A172 (cell line): ENCODE measurements around the gene COL4A4. TPM values are rescaled to one million over a fixed set of nuclear protein-coding genes. Genes with fewer than 3 reads are reported as not detected.

ENCODE experiments used
- DNase-seq: peaks from one replicate; pipeline ENCODE4 v3.0.0-alpha.2; 2015; ENCODE audit warnings: low spot score
- total RNA-seq: library from RNA; depleted of rRNA; stranded (reverse); fragments of >200 nt; shearing (Covaris generic); gene quantifications from 2 replicates; pipeline ENCODE4 v1.2.3, GENCODE V29; 2014

Gene COL4A4
- total RNA-seq, 1 experiment from 2014 or later = 0.41 TPM

DNA sequence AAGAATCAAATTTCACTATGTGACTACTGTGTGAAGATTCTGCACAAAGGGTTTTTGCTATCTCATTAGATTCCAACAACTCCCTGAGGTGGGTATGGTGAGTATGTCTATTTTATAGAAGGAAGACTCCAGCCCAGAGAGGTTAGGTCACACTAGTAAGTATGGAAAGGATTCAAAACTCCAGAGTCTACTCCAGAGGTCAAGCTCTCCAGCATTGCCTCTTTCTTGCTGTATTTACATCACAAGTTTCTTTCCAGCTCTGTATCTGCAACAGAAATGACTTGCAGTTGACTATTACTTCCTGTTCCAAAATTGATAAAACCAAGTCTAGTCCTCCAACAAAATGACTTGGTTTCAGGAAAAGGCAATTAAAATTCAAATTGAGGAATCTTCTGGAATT is 2.1 kb downstream of the COL4A4 start:
- DNase-seq = no peak

DNA sequence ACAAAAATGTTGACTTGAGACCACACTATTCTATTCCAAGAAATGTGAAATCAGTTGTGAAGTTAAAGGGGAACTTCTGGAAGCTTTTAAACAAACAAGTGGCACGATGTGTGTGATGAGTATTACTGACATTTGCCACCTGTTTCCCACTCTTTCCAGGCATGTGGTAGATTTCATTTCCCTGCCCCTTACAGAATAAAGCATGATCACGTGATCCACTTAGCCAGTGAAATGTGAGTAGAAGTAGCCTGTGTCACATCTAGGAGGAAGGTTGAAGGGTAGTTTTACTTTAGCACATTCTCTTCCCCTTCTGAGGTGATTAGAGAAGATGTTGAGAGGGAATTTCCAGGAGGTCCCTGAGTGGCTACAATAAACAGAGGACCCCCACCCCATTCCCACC is 3.8 kb downstream of the COL4A4 start:
- no peak for DNase-seq

DNA sequence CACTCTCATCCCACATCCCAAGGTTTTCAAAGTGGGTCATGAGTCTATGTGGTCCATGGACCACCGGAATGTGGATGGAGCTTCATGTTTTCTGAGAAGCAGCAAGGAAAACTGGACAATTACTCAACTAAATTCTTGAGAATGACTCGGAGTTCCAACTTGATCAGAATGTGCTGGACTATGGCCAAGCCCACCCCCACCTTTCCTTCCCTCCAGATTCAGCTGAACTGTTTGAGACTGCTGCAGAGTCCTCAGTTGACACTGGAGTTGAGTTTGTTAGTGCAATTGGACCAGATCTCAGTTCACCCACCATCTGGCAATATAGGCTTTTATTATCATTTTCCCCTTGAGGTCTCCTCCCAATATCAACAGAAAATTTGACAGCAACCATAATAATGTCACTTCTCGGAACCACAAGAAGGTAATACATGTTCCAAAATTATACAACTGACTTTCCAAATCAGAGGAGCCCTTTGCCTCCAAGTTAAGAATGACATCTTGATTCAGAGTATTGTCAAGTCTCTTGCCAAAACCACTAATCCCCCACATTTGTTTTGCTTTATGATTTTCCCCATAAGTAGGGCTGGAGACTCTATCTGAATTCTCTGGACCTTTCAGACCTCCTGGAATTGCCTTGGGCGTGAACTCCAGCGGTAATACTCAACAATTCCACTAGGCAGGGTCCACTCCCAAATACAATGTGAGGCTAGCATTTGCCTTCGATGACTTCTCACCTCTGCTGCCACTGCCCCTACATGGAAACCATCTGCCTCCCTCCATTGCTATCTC is 8.8 kb downstream of the COL4A4 start:
- peak; percentile 12 for DNase-seq

DNA sequence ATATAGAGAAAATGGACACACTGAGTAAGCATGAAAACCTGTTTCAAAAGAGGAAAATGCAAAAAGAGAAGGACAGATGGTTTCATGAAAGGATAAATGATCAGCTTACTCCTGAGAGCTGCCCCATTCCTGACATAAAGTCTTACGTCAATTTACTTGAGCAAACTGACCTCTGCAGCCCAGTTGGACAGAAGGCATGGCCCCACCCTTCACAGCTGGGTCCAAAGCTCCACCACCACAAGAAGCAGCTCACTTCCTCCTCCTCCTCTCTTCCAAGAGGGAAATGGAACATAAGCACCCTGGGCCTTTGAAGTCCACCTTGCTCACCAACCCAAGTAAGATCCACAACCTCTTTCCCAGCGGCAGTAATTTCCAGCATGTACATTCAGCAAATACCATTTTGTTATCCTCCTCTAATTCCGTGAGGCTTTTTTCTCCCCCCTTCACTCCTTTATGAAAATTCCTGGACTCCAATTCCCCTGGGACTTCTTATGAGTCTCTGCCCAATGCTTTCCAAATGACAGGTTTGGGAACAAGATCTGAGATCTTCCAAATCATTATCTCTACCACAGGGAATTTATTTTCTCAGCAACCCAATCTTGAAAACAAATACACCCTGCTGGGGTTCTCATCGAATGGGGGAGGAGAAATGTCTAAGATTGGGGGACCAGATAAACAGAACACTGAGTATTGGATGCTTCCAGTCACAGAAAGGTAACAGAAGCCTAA is 10.1 kb downstream of the COL4A4 start:
- no peak for DNase-seq

DNA sequence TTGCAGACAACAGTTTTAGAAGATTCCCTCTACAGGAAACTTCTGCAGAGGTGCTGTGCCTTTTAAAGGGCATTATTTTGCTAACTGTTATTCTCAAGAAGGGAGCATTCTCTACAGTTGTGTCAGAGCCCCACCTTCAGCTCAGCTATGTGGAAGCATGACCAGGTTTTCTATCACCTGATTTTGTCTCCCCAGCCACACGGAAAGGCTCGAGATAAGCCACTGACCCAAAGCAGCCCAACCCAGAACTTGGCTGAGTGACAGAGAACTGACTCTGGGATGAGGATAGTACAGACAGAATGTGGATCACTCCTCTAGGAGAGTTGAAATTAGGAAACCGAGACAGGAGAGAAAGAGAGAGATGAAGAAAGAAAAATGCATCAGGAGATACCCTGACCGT is 10.7 kb downstream of the COL4A4 start:
- no peak for DNase-seq

DNA sequence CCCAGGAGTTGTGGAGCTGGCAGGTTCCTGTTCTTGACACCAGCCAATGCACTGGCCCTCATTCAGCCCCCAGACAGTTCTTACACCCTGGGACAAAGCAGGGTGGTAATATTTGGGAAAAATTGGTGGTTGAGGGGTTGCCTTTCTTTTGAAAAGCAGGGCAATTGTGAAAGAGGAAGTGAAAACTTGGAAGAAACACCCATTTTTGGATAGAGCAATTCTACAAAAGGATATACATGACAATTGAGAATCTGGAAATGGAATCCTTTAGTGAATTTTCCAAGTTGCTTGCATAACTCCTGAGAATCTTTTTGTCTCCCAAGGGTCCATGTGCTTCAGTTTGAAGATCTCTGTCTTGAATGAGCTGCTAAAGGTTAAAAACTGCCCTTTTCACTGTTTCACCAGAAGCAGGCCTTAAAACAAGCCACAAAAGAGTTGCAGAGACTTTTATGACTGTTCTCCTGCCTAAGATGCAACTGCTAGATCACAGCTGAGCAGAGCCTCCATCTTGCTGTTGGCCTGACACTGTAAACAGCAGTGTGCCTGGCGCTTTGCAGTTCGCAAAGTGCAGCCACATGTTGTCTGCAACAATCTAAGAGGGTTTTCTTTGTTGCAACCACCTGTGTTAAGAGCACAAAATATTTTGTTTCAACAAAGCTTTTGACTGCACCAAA is 11.8 kb downstream of the COL4A4 start:
- DNase-seq = no peak

DNA sequence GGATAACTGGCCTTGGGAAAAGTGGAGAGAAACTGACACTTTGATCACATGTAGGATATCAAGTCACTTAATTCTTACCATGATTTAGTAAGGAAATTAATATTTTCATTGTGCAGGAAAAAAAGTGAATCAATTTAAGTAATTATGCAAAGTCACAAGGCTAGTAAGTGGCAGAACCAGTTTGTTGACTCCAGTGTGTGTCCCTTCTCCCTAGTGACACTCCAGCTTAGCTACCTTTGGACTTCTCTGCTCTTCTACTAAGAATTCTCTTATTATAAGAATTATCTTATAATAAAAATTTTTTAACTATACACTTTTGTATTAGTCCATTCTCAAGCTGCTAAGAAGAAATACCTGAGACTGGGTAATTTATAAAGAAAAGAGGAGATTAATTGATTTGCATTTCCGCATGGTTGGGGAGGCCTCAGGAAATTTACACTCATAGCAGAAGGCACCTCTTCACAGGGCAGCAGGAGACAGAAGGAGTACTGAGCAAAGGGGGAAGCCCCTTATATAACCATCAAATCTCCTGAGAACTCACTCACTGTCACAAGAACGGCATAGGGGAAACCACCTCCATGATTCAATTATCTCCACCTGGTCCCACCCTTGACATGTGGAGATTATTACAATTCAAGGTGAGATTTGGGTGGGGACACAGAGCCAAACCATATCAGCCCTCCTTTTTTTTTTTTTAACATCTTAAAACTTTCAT is 13.6 kb downstream of the COL4A4 start:
- no peak for DNase-seq

DNA sequence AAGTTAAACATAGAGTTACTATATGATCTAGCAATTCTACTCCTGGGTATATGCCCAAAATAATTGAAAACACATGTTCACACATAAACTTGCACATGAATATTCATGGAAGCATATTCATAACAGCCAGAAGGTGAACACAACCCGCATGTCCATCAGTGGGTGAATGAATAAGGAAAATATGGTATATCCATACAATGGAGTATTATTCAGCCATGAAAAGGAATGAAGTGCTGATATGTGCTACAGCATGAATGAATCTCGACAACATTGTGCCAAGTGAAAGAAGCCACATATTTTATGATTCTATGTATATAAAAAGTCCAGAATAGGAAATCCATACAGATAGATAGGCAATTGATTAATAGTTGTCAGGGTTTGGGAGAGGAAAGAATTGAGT is 15.9 kb downstream of the COL4A4 start:
- DNase-seq = no peak

DNA sequence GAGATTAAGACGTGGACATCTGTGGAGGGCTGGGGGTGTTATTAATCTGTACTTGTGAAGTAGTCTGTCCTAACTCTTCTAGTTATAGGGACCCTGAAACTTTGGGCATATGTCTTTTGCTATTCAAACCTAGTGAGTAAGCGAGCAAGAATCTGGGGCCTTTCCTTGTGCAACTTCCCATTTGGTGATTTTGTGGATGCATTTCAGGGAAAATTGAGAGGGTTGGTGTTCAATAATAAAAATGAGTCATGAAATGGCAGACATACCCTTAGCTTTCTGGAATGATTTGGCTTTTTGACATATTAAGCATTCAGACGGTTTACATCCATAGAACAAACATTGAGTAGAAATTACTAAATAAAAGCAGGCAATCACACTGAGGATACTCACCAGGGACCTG is 17.0 kb downstream of the COL4A4 start:
- DNase-seq = no peak

DNA sequence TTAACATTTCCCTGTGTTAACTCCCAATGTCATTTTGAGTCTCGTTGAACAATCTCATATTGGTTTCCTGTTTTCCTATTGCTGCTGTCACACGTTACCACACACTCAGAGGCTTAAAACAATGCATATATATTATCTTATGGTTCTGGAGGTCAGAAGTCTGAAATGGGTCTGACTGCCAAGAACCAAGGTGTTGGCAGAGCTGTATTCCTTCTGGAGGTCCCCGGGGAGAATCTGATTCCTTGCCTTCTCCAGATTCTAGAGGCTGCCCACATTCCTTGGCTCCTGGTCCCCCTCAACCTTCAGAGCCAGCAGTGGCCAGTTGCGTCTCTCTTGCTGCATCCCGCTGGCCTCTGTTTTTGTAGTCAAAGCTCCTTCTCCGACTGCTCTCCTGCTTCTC is 17.5 kb downstream of the COL4A4 start:
- no peak for DNase-seq

DNA sequence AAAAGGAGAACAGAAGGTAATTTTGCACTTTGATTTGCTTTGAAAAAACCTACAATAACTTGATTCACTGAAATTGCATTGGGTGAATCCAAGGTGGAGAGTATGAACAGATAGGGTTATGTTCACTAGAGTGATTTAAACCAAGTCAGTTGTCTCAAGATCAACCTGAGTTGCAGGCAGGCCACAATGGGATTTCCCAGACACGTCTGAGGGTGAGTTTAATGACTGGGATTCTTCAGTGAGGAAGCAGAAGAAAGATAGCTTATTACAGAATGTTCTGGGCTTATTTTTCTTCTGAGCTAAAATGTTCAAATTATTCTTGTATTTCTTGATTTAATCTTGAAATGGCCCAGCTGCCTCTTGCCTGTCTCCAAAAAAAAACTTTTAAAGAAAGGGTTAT is 20.1 kb downstream of the COL4A4 start:
- DNase-seq = no peak

DNA sequence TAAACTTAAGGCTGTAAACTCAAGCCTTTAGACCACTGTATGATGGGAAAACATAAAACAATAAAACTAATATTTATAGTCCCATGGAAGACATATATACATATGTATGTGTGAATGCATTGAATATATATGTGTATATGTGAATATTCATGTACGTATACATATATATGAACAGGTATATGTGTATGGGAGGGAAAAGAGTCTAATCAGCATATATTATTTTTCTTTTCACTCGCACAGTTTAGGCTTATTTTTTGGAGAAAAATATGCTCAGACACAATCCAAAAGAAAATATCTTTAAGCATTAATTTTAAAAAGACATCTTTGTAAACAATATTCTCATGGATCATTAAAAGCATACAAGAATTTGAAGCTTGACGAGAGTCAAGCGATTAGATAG is 22.7 kb downstream of the COL4A4 start:
- no peak for DNase-seq

DNA sequence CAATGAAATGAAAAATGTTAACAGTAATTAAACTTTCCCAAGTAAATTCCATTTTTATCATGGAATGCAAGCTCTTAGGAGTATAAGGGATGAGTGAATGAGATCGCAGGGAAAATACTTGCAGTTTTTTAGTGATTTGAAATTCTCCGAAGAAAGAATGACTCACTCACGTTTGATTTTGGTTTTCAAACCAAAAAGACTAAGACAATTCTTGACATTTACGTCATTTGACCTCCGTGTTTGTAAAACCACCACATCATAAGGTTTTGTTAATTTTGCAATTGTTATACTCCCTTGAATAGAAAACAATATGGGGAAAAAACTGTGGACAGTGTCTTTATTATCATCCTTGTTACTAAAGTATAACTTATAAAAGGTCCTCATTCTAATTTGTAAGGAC is 29.4 kb downstream of the COL4A4 start:
- no peak for DNase-seq

DNA sequence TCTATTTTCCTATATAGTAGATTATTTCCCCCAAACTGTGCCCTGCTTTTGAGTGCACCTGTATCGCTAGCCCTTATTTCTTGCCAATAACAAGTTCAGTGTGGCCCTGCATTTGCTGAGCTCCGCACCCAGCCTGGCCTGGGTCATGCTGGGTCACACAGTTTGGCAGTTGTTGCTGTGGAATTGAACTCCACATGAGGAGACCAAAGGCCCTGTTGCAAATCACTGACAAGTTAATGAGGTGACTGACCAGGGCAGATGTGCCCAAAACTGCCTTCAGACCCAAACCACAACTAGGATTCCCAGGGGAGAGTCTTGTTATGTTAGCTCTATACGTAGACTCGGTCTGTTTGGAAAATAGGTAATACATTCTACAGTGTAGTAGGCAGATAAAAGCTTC is 31.0 kb downstream of the COL4A4 start:
- no peak for DNase-seq

DNA sequence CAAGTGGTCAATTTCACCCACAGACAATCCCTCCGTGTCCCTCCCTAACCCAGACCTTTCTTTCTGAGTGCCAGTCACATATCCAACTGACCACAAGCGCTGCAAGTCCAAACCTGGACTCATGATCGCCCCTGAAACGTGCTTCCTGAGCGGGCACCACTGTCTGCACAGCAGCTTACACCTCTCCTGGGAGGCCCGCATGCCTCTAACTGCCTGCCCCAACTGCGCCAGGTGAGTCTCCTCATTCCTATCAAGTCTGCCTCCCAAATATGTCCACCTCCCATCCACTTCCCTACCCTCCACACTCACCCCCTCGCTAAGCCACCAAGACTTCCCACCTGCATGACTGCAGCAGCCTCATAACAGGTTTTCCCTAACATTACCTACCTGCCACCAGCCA is 33.4 kb downstream of the COL4A4 start:
- no peak for DNase-seq

DNA sequence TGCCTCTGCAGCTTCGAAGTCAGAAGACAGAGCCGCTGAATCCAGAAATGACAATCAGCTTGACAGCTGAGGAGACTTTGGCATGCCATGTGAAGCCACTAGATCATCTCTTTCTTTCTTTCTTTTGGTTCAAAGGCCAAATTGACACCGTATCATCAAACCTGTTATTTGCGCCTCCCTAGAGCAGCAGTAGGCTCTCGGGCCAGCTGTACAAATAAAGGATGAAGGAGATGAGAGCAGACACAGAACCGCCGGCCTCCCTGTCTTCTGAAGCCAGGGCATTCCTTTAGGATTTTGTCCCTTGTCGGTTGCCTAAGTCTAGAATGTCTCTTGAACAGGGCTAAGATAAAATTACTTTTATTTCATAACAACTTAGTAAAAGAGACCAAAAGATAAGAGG is 36.8 kb downstream of the COL4A4 start:
- DNase-seq = no peak

DNA sequence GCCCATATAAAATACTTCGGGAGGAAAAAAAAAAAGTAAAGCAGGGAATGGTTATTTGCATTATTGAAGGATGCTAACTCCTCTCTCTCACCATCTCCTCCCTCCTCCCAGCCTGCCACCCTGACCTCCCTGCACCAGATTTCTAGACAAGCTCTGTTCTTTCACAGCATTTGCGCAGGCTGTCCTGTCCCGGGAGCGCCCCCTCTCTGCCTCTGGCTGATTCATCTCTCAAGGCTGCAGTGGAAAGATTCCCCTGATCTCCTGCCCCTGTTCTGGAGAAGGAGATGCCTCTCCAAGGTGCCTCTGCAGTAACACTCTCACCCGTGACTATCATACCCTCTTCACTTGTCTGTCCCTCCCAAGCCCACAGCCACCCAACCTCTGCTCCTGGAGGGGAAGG is 38.5 kb downstream of the COL4A4 start:
- peak; percentile 9 for DNase-seq

DNA sequence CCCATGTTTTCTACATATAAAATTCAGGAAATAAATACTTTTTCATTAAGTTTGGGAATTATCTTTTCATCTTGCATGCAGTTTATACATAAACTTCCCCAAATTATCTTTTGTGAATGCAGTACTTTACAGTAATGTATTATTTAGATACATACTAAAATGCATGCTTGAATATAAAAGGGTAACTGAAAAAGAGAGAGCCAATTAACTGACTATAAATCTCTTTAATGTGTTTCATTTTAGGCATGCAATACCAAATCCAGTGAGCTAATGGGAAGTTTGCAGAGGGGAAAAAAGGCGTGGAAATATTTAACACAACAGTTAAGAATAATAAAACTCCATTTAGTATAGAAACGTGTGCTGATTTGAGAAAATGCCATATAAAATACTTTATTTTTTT is 39.2 kb downstream of the COL4A4 start:
- DNase-seq = no peak

DNA sequence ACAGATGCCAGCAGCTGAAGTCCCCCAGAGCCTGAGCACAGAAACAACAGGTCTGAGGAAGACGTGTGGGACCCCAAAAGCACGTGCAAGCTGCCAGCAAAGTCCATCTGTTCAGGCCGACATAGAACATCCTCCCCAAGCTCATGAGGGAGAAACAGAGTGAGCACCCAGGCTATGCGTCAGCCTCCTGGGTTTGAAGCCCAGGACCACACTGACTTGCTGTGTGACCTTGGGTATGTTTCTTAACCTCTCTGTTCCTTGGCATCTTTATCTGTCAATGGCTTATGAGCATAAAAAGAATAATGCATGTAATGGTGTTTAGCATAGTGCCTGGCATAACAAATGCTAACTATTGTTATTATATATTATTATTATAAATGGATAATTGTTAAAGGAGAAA is 40.3 kb downstream of the COL4A4 start:
- no peak for DNase-seq

DNA sequence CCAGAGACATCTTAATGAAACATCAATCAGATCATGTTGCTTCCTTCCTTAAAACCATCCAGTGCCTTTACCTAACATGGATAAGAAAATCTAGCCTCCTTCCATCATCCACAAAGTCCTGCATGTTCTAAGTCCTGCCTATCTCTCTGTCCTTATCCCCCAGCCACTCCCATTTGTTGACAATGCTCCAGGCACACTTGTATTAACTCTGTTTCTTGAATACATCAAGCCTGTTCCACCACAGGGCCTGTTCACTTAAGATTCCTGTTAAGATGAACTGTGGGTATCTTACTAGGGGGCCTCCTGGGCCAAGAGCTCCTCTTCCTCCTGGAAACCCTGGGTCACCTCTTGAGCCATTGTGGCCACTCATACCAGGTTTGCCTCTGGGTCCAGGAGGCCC is 45.7 kb downstream of the COL4A4 start:
- DNase-seq = no peak

DNA sequence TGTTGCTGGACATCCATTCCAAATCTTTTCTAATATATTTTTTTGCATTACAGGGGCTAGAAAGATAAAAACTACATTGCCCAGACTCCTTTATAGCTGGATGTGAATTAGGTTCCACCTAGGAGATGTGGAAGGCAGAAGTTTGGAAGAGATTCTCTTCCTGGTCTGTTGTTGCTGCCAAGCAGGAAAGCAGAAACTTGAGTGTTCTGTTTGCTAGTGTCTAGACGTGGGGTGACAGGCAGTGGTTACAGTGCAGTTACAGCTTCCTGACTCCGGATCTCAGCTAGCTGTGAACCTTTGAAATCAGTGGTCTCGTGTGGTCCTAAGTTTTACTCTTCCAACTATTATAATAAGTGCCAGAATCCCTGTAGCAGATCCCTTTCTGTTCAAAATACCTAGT is 46.2 kb downstream of the COL4A4 start:
- DNase-seq = no peak

DNA sequence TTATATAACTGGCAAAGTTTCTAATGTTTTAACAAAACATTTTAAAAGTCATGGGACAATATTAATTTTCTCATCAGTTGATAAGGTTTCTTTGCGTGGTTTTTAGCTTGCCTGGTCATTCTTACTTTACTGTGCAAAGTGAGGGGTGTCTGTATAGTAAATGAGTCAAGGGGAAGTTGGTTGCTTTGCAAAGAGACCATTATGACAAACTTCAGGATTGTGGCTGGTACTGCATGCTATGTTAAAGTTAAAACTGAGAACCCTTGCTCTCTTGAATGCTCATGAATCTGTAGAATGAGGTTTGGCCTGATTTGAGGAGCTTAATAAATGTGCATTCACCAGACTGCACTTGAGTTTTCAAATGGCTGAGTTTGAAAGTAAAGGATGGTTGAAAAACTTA is 47.0 kb downstream of the COL4A4 start:
- DNase-seq = no peak
